GM20000 (cell line): ENCODE data around the gene ABT1.

Experiments used
- DNase-seq: peaks from one replicate; pipeline ENCODE4 v3.0.0; 2012; ENCODE audit warnings: low spot score
- CTCF ChIP-seq: IDR thresholded peaks from 2 replicates; pipeline ENCODE4 v1.5.1; 2012; ENCODE audit warnings: mild to moderate bottlenecking, control low read depth; ENCODE audit errors: extremely low read depth, missing control alignments

Gene ABT1

GRCh38 chr6:26599134-26599533, 2.4 kb downstream of the ABT1 start:
- DNase-seq = no peak
- TF ChIP-seq CTCF = no peak

GRCh38 chr6:26599591-26599990, 2.8 kb downstream of the ABT1 start:
- no peak for TF ChIP-seq CTCF
- no peak for DNase-seq

- no peak for DNase-seq
- TF ChIP-seq CTCF = no peak
Measured at GRCh38 chr6:26600759-26601158, 4.0 kb downstream of the ABT1 start.

GRCh38 chr6:26602262-26602661, 5.5 kb downstream of the ABT1 start:
- DNase-seq = no peak
- no peak for TF ChIP-seq CTCF

- DNase-seq = no peak
- no peak for TF ChIP-seq CTCF
Measured at GRCh38 chr6:26604026-26604425, 7.3 kb downstream of the ABT1 start.

GRCh38 chr6:26604797-26605196, 8.0 kb downstream of the ABT1 start:
- DNase-seq = no peak
- TF ChIP-seq CTCF = no peak

GRCh38 chr6:26607434-26608230, 10.9 kb downstream of the ABT1 start:
- TF ChIP-seq CTCF = peak; percentile 45
- DNase-seq = peak; percentile 72
